ENCODE data around the gene HAND2. TPM values are rescaled to one million over a fixed set of nuclear protein-coding genes. Genes with fewer than 3 reads are reported as not detected.
A peak's percentile ranks its signal among the peaks of the same experiment; 100 is the strongest.

Gene HAND2
- total RNA-seq, 1 experiment from 2014 or later: not detected

DNA sequence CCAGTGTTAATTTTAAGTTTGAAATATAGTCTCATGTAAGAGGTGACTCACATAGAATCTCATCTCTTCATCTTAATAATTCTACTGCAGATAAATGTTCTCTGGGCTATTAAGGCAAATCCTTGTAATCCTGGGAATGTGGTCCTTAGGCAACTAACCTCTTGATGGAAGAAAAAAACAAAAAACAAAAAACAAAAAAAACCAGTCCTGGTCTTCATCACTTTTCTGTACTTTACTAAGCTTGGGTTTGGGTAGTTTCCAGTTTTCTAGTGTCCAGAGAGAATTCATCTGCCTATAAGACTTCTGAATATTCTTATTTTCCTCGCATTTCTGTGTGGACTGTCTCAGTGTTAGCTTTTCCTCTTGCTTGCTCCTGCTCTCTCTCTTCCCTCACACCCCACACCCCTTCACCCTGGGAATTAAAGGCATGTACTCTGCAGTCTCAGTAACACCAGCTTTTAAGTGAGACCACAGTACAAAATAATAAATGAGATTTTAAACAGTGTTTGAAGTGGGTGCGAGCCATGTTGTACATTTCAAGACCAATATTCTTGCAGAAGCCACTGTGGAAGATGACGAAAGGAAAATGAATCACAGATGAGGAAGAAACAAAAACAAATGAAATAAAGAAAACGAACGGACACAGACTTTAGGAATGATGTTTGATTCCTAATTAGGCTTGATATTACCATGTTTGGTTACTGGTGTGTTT lies 51.7 kb downstream of the HAND2 start:
- DNase-seq (ENCODE audit: low read depth): peak; percentile 13

DNA sequence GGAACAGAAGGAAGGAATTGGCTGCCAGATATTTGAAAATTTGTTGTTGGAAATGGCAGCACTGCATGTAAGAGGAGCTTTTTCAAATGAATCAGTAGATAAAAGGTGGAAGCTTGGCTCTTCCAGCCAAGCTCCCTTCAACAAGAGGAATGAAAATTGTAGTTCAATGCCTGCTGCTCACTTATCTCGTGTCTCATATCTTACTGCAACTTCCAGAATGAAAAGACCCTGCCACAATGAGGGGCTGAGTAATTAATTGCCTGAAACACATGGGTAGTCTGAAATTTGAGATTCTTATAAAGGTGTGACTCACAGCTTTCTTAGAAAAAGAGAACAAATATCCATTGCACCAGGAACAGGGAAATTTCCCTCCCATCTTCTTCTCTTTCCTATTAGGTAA lies 53.0 kb downstream of the HAND2 start:
- DNase-seq (ENCODE audit: low read depth): peak; percentile 33

Other genes starting within 250 kb of the HAND2 start
- 168 and 224 TPM in 2 replicates for gene HMGB2, start 195.9 kb downstream of the HAND2 start, total RNA-seq (2014; rRNA removed; shearing (Covaris generic))
- gene SAP30, start 159.3 kb downstream of the HAND2 start, total RNA-seq (2014; rRNA removed; shearing (Covaris generic)): 25.0 and 46.4 TPM in 2 replicates
- not detected in 2 replicates for gene SCRG1, start 131.1 kb downstream of the HAND2 start, total RNA-seq (2014; rRNA removed; shearing (Covaris generic))

Measured in M059J (cell line).